ENCODE data around the gene NMUR2.

The NMUR2 gene

DNA sequence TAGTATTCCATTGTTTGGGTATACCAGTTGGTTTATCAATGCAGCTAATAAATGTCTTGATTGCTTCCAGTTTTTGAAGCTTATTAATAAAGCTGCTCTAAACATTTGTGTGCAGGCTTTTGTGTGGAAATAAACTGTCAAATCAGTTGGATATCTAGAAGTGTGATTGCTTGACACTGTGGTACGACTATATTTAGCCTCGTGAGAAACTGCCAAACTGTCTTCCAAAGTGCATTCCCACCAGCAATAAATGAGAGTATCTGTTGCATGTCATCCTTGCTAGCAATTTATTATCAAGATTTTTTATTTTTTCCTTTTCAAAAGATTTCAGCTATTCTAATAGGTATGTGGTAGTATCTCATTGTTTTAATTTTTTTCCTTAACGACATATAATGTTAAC is 37.5 kb downstream of the NMUR2 start:
- no peak for ATAC-seq

DNA sequence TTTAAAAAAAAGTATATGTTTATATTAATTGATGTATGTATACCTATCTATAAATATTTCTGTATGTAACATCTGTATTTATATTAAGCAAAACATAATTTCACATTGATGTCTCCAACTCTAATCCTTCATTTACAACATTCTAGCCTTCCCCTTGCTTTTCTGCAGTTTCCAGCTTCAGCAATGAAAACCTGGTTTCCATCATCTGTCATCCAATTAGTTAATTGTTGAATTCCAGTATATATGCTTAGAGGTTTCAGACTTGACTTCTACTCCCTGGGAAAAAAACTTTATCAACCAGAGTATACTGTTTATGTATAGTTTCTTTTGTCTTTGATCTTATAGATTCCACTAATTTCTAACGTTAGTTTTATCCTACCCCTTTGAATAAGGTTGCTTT is 38.4 kb downstream of the NMUR2 start:
- ATAC-seq, result no peak

DNA sequence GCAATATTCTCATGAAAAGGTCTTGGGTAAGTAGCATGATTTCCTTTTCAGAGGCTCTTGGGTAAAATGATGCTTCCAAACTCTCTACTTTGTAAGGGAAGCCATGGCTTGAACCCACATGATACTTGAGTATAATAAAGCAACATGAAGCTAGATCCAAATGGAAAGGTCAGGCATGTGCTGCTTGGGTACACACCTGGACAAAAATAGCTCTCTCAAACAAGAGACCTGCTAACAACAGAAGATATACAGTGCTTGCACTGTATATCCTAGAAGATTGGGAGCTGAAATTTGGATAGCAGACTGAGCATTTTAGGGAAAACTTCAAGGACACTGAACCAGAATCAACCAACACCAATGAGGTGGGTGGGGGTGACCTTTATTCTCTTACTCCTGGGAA is 40.2 kb downstream of the NMUR2 start:
- ATAC-seq, result no peak

DNA sequence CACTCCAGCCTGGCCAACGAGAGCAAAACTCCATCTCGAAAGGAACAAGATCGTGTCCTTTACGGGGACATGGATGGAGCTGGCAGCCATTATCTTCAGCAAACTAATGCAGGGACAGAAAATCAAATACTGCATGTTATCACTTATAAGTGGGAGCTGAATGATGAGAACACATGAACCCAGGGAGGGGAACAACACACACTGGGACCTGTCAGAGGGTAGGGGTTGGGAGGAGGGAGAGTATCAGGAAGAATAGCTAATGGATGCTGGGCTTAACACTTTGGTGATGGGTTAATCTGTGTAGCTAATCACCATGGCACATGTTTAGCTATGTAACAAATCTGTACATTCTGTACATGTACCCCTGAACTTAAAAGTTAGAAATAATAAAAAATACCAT is 40.9 kb downstream of the NMUR2 start:
- ATAC-seq, result no peak

DNA sequence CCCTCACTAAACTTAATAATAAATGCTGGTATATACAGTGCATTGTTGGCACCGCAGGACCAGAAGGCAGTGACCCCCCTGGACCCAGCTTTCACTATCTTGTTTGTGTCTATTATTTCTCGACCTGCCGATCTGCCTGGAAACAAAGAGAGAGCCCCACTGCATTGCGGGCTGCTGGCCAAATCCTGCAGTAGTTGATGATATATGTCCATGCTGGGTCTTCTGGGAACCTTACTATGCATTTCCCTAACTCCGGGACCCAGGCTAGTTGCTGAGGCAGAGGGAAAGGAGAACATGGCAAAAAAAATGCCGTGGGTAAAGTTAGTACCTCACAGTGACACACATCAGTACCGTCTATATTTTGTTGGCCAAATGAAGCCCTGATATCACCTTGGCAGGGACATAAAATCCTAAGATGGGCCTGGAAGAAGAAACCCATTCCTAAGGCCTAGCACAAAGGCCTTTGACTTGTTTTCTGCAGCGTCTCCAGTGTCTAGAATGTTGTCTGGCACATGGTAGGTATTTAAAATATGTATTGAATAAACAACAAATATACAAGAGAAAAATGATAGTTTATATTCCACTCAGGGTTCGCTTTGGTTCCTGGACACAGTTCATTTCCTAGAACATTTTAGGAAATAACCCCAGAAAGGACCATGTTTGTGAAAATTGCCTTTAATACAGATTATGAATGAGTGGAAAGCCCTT is 46.1 kb downstream of the NMUR2 start:
- ATAC-seq, result no peak

DNA sequence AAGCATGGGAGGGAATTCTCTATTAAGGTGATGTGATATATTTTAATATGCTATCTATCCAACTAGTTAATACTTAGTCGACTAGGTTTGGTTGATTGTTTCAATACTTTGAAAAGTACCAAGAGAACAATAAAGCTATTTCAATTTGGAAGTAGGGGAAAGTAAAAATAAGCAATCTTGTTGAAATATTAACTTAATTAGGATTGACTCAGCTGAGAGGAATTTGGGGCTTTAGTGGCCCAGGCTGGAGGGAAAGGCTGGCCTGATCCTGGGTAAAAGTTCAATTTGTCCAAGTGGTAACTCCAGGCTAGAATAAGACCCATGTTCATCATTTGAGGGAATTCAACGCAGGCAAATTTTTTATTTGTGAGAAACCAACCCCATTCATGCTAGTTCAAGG is 48.6 kb downstream of the NMUR2 start:
- no peak for ATAC-seq

DNA sequence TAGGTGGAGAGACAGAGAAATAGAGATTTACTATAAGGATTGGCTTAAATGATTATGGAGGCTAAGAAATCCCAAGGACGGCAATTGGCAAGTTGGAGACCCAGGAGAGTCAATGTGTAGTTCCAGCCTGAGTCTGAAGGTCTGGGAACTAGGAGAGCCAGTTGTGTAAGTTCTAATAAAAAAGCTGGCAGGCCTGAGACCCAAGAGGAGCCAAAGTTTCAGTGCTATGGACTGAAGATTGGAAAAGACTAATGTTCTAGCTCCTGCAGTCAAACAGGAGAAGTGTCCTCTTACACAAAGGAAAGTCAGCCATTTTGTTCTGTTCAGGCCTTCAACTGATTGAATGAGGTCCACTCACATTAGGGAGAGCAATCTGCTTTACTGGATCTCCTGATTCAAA is 50.0 kb downstream of the NMUR2 start:
- ATAC-seq, result no peak

DNA sequence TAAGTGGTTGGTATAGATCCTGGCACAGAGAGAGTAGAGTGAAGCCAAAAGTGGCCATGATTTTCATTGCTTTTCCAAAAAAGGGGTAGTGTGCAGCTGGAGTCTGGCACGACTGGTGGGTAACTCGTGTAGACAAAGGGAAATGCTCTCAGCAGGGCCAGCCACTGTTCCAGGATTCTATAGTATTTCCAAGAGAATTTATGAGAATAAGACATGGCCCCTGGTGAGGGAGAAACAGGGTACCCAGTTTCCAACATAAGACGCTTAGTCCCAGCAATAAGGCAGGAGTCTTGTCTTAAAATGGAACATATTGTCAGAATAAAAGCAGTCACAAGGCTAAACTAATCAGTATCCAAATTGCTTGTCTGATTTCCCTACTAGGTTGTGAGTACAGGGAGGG is 52.1 kb downstream of the NMUR2 start:
- no peak for ATAC-seq

DNA sequence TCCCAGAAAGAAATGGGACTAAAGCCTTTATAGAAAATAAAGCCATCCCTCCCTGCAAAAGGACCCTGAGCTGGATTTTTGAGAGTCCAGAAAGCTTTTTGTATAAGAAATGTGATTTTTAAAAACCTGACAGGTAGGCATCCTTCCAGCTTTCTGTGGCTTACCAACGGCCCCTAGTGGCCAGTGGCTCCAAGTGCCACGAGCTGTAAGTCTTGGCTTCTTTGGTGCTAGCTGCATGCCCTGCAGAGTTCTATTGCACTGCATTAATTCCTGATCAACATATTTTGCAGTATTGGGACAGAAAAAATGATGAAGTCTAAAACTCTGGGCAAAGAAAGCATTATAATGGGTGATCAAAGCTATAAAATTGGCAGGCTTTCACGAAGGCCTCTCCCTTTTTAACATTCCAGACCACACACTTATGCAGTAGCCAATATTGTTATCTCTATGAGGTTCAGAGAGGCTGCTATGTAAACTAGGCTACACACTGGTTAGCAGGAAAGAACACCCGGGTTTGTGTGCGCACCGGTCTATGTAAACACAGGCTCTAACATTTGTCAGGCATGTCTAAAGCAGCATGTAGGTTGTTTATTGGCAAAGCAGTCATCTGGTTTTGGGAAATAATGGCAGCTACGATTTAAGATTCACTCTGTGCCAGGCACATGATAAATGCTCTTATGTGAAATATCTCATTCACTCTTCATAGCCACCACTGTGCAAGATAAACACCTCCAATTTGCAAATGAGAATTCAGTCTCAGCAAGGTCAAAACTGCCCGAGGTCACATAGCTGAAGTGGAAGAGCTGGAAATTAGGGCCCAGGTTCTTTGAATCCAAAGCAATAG is 55.2 kb downstream of the NMUR2 start:
- ATAC-seq, result no peak
